A549 (cell line): ENCODE data around the gene ELL. TPM values are rescaled to one million over a fixed set of nuclear protein-coding genes. Genes with fewer than 3 reads are reported as not detected.
A peak's percentile ranks its signal among the peaks of the same experiment; 100 is the strongest.

Experiments
- ATAC-seq, 2 experiments: fragments of 200-7000 bp in 1 of 2; fragments of >200 bp in 1 of 2; cut with Nextera tagmentation in 1 of 2; cut with Tn5 transposase in 1 of 2; 3 replicates each; pipeline versions ENCODE4 v1.8.0 to v1.9.1; 2018 to 2020; ENCODE audit warnings: mild to moderate bottlenecking in 1 of 2, moderate library complexity in 1 of 2
- CTCF ChIA-PET: fragments of 300-600 bp; sonication (Branson Sonifier 250); formaldehyde crosslinking; extraction: SDS; loops from one replicate; lab custom pipeline; 2021; ENCODE audit warnings: antibody characterized with exemption, inconsistent platforms; lab: Yijun Ruan, JAX
- POLR2A ChIA-PET: fragments of 350-600 bp; formaldehyde crosslinking; extraction: SDS; loops from one replicate; lab custom pipeline; 2021; ENCODE audit warnings: antibody characterized with exemption, inconsistent platforms; lab: Yijun Ruan, JAX
- DNase-seq, 2 experiments: peaks; one replicate each; pipeline versions ENCODE4 v3.0.0 to v3.0.0-alpha.2; 2011 to 2016; ENCODE audit warnings: low read depth in 1 of 2, low spot score in 1 of 2
- FAIRE-seq: peaks from 2 replicates; lab custom pipeline; 2011; peaks lifted over from hg19 to GRCh38; lab: Jason Lieb, UNC
- H3K27ac ChIP-seq, 2 experiments: fragments of >200 bp; sonication (Bioruptor Twin); formaldehyde crosslinking; 3 replicates each; pipeline ENCODE4 v1.5.1; 2016 to 2017
- H3K4me1 ChIP-seq: fragments of >200 bp; sonication (Bioruptor Twin); formaldehyde crosslinking; 3 replicates; pipeline ENCODE4 v1.6.1; 2016
- H3K4me2 ChIP-seq: fragments of >200 bp; sonication (Bioruptor Twin); formaldehyde crosslinking; 3 replicates; pipeline ENCODE4 v1.6.1; 2016
- H3K4me3 ChIP-seq: fragments of >200 bp; sonication (Bioruptor Twin); formaldehyde crosslinking; 3 replicates; pipeline ENCODE4 v1.5.1; 2016
- H3K9me3 ChIP-seq: fragments of >200 bp; sonication (Bioruptor Twin); formaldehyde crosslinking; 3 replicates; pipeline ENCODE4 v1.6.1; 2016
- BHLHE40 ChIP-seq: IDR thresholded peaks from 2 replicates; pipeline ENCODE4 v1.6.1; 2012; ENCODE audit warnings: low read depth, low read length, inconsistent platforms
- CBX2 ChIP-seq: fragments of 200-600 bp; sonication (generic); IDR thresholded peaks from 2 replicates; pipeline ENCODE4 v1.6.1; 2016; ENCODE audit warnings: low read depth, mild to moderate bottlenecking, borderline replicate concordance
- CBX8 ChIP-seq: fragments of 200-600 bp; sonication (generic); IDR thresholded peaks from 2 replicates; pipeline ENCODE4 v1.6.1; 2016
- CHD2 ChIP-seq: fragments of 150-350 bp; IDR thresholded peaks from 2 replicates; pipeline ENCODE4 v1.6.1; 2014; ENCODE audit warnings: low read length; ENCODE audit not compliant: partially characterized antibody
- EHF ChIP-seq: fragments of 250-450 bp; sonication (Bioruptor Pico); IDR thresholded peaks from 2 replicates; pipeline ENCODE4 v1.5.0; 2020; ENCODE audit warnings: mild to moderate bottlenecking
- EHMT2 ChIP-seq: fragments of 200-600 bp; sonication (generic); IDR thresholded peaks from 2 replicates; pipeline ENCODE4 v1.6.1; 2016; ENCODE audit warnings: antibody characterized with exemption, low read depth, mild to moderate bottlenecking, moderate library complexity
- ESRRA ChIP-seq: fragments of 150-350 bp; IDR thresholded peaks from 2 replicates; pipeline ENCODE4 v1.6.1; 2014; ENCODE audit warnings: mild to moderate bottlenecking, low read length, borderline replicate concordance
- FOSB ChIP-seq: fragments of 250-450 bp; sonication (Bioruptor Pico); IDR thresholded peaks from 2 replicates; pipeline ENCODE4 v1.5.0; 2020; ENCODE audit warnings: mild to moderate bottlenecking, moderate library complexity
- GATA3 ChIP-seq: IDR thresholded peaks from 2 replicates; pipeline ENCODE4 v1.6.1; 2012; ENCODE audit warnings: borderline replicate concordance
- HDAC2 ChIP-seq: fragments of 200-600 bp; sonication (generic); IDR thresholded peaks from 2 replicates; pipeline ENCODE4 v1.6.1; 2016
- HOXA7 ChIP-seq: fragments of 250-450 bp; sonication (Bioruptor Pico); IDR thresholded peaks from 2 replicates; pipeline ENCODE4 v1.5.0; 2020; ENCODE audit warnings: mild to moderate bottlenecking, moderate library complexity
- HOXB13 ChIP-seq: fragments of 250-450 bp; sonication (Bioruptor Pico); IDR thresholded peaks from 2 replicates; pipeline ENCODE4 v1.5.0; 2020; ENCODE audit warnings: low read depth, mild to moderate bottlenecking, moderate library complexity
- HOXB5 ChIP-seq: fragments of 250-450 bp; sonication (Bioruptor Pico); IDR thresholded peaks from 2 replicates; pipeline ENCODE4 v1.5.0; 2020; ENCODE audit warnings: mild to moderate bottlenecking, moderate library complexity
- JUN ChIP-seq, 2 experiments: fragments of >200 bp; sonication (Bioruptor Twin); formaldehyde crosslinking; IDR thresholded peaks; 2 replicates in 1 of 2; 3 replicates in 1 of 2; pipeline ENCODE4 v1.6.1; 2016 to 2017
- JUNB ChIP-seq: fragments of >200 bp; sonication (Bioruptor Twin); formaldehyde crosslinking; IDR thresholded peaks from 2 replicates; pipeline ENCODE4 v1.6.1; 2016
- KDM5A ChIP-seq: fragments of 200-600 bp; sonication (generic); IDR thresholded peaks from 2 replicates; pipeline ENCODE4 v1.6.1; 2016; ENCODE audit warnings: antibody characterized with exemption, mild to moderate bottlenecking
- MAFK ChIP-seq: fragments of 450-650 bp; IDR thresholded peaks from 2 replicates; pipeline ENCODE4 v1.6.1; 2014; ENCODE audit not compliant: partially characterized antibody
- NPAS2 ChIP-seq: fragments of 250-450 bp; sonication (Bioruptor Pico); IDR thresholded peaks from 2 replicates; pipeline ENCODE4 v1.8.0; 2022; ENCODE audit warnings: mild to moderate bottlenecking, moderate library complexity, borderline replicate concordance
- PHF8 ChIP-seq: fragments of 200-600 bp; sonication (generic); IDR thresholded peaks from 2 replicates; pipeline ENCODE4 v1.6.1; 2016; ENCODE audit warnings: low read depth, mild to moderate bottlenecking, antibody characterized with exemption, moderate library complexity, borderline replicate concordance
- POLR2A ChIP-seq: IDR thresholded peaks from 2 replicates; pipeline ENCODE4 v1.6.1; 2012; ENCODE audit warnings: mild to moderate bottlenecking, low read length
- POLR2AphosphoS2 ChIP-seq: conservative IDR thresholded peaks from 2 replicates; pipeline ENCODE4 v1.6.1; 2012; ENCODE audit warnings: low read length, improper control_type of control experiment, inconsistent platforms
- RAD21 ChIP-seq, 2 experiments: fragments of >200 bp in 1 of 2; sonication (Bioruptor Twin) in 1 of 2; formaldehyde crosslinking in 1 of 2; IDR thresholded peaks in 1 of 2; conservative IDR thresholded peaks in 1 of 2; 2 replicates in 1 of 2; 3 replicates in 1 of 2; pipeline ENCODE4 v1.6.1; 2012 to 2018; ENCODE audit warnings: inconsistent platforms in 1 of 2
- RARB ChIP-seq: fragments of 250-450 bp; sonication (Bioruptor Pico); IDR thresholded peaks from 2 replicates; pipeline ENCODE4 v1.8.0; 2021; ENCODE audit warnings: mild to moderate bottlenecking, moderate library complexity
- SREBF2 ChIP-seq: fragments of 450-650 bp; IDR thresholded peaks from 2 replicates; pipeline ENCODE4 v1.6.1; 2014; ENCODE audit warnings: mild to moderate bottlenecking, moderate library complexity
- TFCP2L1 ChIP-seq: fragments of 250-450 bp; sonication (Bioruptor Pico); IDR thresholded peaks from 2 replicates; pipeline ENCODE4 v1.5.0; 2021; ENCODE audit warnings: mild to moderate bottlenecking
- ZC3H11A ChIP-seq: fragments of 450-650 bp; IDR thresholded peaks from 2 replicates; pipeline ENCODE4 v1.6.1; 2014; ENCODE audit warnings: antibody characterized with exemption, mild to moderate bottlenecking
- ZFP36 ChIP-seq: fragments of 450-650 bp; IDR thresholded peaks from 2 replicates; pipeline ENCODE4 v1.6.1; 2014; ENCODE audit warnings: borderline replicate concordance; ENCODE audit not compliant: partially characterized antibody
- ZSCAN20 ChIP-seq: fragments of 250-450 bp; sonication (Bioruptor Pico); IDR thresholded peaks from 2 replicates; pipeline ENCODE4 v1.8.0; 2022; ENCODE audit warnings: mild to moderate bottlenecking, moderate library complexity
- WGBS: methylation state at CpG from one replicate; pipeline ENCODE4 v1.1.6; 2017; ENCODE audit errors: missing lambda C conversion rate; 5-methylcytosine and 5-hydroxymethylcytosine counted together
- polyA plus RNA-seq, 4 experiments: library from polyadenylated mRNA; depleted of rRNA in 3 of 4; stranded (reverse); fragments of >200 nt; fragmentation: RNase III in 1 of 4; extraction: RNeasy Plus Mini Kit Qiagen cat#74134 plus additional on column Dnase treatment in 1 of 4; gene quantifications; 2 replicates in 3 of 4; 3 replicates in 1 of 4; pipeline ENCODE4 v1.2.3, GENCODE V29; 2011 to 2017
- TF ChIP-seq, protein P1 (sequence below): IDR thresholded peaks from 2 replicates; pipeline ENCODE4 v1.6.1; 2012; ENCODE audit warnings: low read depth, borderline replicate concordance
- TF ChIP-seq, protein P2 (sequence below): fragments of 450-650 bp; IDR thresholded peaks from 2 replicates; pipeline ENCODE4 v1.6.1; 2014; ENCODE audit warnings: antibody characterized with exemption
- TF ChIP-seq, protein P3 (sequence below): fragments of >200 bp; sonication (Bioruptor Twin); formaldehyde crosslinking; IDR thresholded peaks from 2 replicates; pipeline ENCODE4 v1.6.1; 2016
- TF ChIP-seq, protein P4 (sequence below): fragments of 250-450 bp; sonication (Bioruptor Pico); IDR thresholded peaks from 2 replicates; pipeline ENCODE4 v1.5.0; 2021; ENCODE audit warnings: mild to moderate bottlenecking, moderate library complexity, borderline replicate concordance

ELL gene
- polyA plus RNA-seq, 2 of the 4 experiments (the other 2 are of a cell fraction), result 1.6 to 3.6 TPM

DNA sequence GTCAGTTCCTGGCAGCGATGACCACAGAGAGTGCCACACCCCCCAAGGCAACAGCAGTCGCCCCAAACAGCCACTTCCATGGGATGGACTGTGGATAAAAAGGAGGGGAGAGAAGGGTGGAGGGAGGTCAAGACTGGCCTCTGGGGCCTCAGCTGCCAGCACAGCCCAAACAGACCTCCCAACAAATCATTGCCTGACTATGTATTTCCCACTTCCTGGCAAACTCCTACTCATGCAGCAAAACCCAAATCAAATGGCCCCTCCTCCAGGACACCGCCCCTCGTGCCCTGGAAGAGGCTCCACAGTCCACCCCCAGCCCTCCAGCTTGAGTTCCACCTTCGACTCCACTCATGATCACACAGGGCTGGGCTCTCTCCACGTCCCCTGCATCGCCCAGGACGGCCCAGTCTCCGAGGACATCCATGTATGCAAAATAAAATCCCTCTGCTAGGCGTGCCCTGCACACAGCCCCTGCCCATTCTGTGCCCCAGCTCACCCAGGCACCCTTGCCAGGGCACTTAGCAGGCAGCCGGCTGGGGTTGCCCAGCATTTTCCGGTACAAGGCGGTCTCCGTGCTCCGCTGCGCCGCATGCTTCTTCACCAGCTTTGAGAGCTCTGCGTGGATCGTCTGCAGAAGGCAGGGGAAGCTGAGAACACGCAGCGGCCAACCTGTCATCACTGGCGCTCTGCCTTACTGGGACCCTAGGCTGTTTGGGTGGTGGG, 10.5 kb upstream of the ELL start:
- CTCF ChIA-PET, result interaction anchor here (1.2 to 1.8 kb wide), 2 partner anchors 23 to 123 kb away, joined by 3 to 4 read pairs; no protein-coding TSS in a partner anchor
- no peak for FAIRE-seq
- TF ChIP-seq CHD2 (no peak), HOXB5 (CRISPR knock-in tag) (no peak), NPAS2 (CRISPR knock-in tag) (no peak), HOXB13 (CRISPR knock-in tag) (no peak), EHF (no peak), POLR2AphosphoS2 (no peak), ZC3H11A (no peak), PHF8 (no peak), HDAC2 (no peak), BHLHE40 (no peak), JUN (IDR thresholded peaks at IDR 0.05) (no peak), ZFP36 (no peak), ZSCAN20 (CRISPR knock-in tag) (no peak)
- TF ChIP-seq, protein P1, sequence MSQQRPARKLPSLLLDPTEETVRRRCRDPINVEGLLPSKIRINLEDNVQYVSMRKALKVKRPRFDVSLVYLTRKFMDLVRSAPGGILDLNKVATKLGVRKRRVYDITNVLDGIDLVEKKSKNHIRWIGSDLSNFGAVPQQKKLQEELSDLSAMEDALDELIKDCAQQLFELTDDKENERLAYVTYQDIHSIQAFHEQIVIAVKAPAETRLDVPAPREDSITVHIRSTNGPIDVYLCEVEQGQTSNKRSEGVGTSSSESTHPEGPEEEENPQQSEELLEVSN, result no peak
- TF ChIP-seq, protein P2, sequence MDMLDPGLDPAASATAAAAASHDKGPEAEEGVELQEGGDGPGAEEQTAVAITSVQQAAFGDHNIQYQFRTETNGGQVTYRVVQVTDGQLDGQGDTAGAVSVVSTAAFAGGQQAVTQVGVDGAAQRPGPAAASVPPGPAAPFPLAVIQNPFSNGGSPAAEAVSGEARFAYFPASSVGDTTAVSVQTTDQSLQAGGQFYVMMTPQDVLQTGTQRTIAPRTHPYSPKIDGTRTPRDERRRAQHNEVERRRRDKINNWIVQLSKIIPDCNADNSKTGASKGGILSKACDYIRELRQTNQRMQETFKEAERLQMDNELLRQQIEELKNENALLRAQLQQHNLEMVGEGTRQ, result no peak
- TF ChIP-seq, protein P3, sequence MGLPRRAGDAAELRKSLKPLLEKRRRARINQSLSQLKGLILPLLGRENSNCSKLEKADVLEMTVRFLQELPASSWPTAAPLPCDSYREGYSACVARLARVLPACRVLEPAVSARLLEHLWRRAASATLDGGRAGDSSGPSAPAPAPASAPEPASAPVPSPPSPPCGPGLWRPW, result no peak
- POLR2A ChIA-PET, result no interaction called here
- H3K4me1 ChIP-seq, result no peaks in the 10 kb centered on the region
- DNase-seq, result no peak
- H3K9me3 ChIP-seq, result no peaks in the 10 kb centered on the region
- no peak overlapping the region for H3K27ac ChIP-seq
- WGBS, result 96% methylated on average over 22 of the region's 22 CpGs
- H3K4me3 ChIP-seq, result no peak overlapping the region
- no peak overlapping the region for H3K4me2 ChIP-seq
- no peak for ATAC-seq

DNA sequence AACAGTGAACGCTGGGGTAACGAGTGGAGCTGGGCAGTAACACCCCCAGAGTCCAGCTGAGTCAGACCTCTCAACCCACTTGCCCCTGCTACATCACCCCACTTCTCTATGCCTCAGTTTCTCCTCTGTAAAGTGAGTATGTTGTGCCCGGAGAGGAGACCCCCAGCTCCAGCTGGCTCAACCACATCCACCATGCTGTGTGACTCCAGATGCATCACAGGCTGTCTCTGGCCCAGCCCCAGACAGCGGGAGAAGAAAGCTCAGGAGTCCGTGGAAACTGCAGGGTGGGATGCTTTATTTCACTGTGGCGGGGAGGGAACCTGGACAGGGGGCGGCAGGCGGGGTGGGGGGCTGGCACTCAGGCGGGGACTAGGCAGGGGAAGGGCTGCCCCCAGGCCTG, 9.6 kb upstream of the ELL start:
- CTCF ChIA-PET, result interaction anchor here (0.9 to 1.8 kb wide), 4 partner anchors 12 to 122 kb away, joined by 3 to 4 read pairs (median 4); no protein-coding TSS in a partner anchor
- TF ChIP-seq RAD21 (conservative IDR thresholded peaks at IDR 0.05 in 1 of 2, IDR thresholded peaks at IDR 0.05 in 1 of 2) (no peak), ESRRA (no peak)
- POLR2A ChIA-PET, result interaction anchor here (0.7 kb wide), 1 partner anchor 12 kb away, joined by 7 read pairs; the partner anchor contains the start of gene FKBP8
- Histone ChIP-seq H3K27ac (no peak overlapping the region), H3K4me1 (no peaks in the 10 kb centered on the region), H3K9me3 (no peaks in the 10 kb centered on the region), H3K4me2 (no peak overlapping the region), H3K4me3 (no peak overlapping the region)
- 94% methylated on average over 3 of the region's 9 CpGs for WGBS
- DNase-seq (no peak), ATAC-seq (no peak), FAIRE-seq (no peak)

DNA sequence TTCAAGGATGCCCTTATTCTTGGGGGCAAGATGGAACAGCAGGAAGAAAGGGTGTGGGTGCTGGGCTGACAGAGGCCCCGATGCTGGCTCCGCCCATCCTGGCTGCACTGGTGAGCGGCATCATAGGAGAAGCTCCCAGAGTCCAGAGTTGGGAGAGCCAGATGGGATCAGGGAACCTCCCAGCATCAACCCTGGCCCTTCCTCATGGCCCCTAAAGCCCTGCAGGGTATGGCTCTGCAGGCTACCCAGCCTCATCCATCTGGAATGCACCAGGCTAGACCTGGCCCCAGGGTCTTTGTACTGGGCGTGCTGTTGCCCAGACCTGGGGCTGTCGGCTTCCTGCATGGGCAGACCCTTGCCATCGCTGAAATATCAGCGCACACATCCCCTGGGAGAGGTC, 7.9 kb upstream of the ELL start:
- Histone ChIP-seq H3K4me3 (no peak overlapping the region), H3K9me3 (no peaks in the 10 kb centered on the region), H3K4me1 (no peaks in the 10 kb centered on the region), H3K4me2 (no peak overlapping the region), H3K27ac (no peak overlapping the region)
- WGBS, result 88% methylated on average over 7 of the region's 7 CpGs
- no peak for FAIRE-seq
- ChIA-PET POLR2A (no interaction called here), CTCF (interaction anchor here (1.5 kb wide), 1 partner anchor 61 kb away, joined by 4 read pairs; no protein-coding TSS in a partner anchor)
- peak; percentile 56 to 62; a peak in 4 of 6 replicates for ATAC-seq
- TF ChIP-seq HDAC2 (no peak), RARB (no peak), CBX8 (no peak), POLR2A (no peak), TFCP2L1 (CRISPR knock-in tag) (no peak), JUNB (no peak), KDM5A (no peak), HOXB5 (CRISPR knock-in tag) (no peak), SREBF2 (no peak), NPAS2 (CRISPR knock-in tag) (no peak), FOSB (CRISPR knock-in tag) (no peak), EHMT2 (no peak), CBX2 (no peak), HOXA7 (CRISPR knock-in tag) (no peak), GATA3 (no peak), MAFK (no peak)
- TF ChIP-seq, protein P4, sequence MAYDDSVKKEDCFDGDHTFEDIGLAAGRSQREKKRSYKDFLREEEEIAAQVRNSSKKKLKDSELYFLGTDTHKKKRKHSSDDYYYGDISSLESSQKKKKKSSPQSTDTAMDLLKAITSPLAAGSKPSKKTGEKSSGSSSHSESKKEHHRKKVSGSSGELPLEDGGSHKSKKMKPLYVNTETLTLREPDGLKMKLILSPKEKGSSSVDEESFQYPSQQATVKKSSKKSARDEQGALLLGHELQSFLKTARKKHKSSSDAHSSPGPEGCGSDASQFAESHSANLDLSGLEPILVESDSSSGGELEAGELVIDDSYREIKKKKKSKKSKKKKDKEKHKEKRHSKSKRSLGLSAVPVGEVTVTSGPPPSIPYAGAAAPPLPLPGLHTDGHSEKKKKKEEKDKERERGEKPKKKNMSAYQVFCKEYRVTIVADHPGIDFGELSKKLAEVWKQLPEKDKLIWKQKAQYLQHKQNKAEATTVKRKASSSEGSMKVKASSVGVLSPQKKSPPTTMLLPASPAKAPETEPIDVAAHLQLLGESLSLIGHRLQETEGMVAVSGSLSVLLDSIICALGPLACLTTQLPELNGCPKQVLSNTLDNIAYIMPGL (CRISPR knock-in tag), result no peak
- TF ChIP-seq, protein P1, result no peak
- DNase-seq, result no peak
